SK-N-SH (cell line): ENCODE data around the gene FGFBP2. TPM values are rescaled to one million over a fixed set of nuclear protein-coding genes. Genes with fewer than 3 reads are reported as not detected.

ENCODE experiments used
- CTCF ChIA-PET: fragments of 300-600, 350-600 bp; formaldehyde crosslinking; extraction: SDS; loops from one replicate; lab custom pipeline; 2021; lab: Yijun Ruan, JAX
- POLR2A ChIA-PET: fragments of 350-600 bp; sonication (Branson Sonifier 250); formaldehyde crosslinking; extraction: SDS; loops from one replicate; lab custom pipeline; 2020; ENCODE audit warnings: antibody characterized with exemption, inconsistent platforms; lab: Yijun Ruan, JAX
- DNase-seq: peaks from one replicate; pipeline ENCODE4 v3.0.0; 2012
- H2AFZ ChIP-seq: fragments of 200-600 bp; sonication (generic); 2 replicates; pipeline ENCODE4 v1.8.1; 2016; ENCODE audit warnings: antibody characterized with exemption, mild to moderate bottlenecking, low read depth
- H3F3A ChIP-seq: fragments of 200-600 bp; sonication (generic); replicated peaks from 2 replicates; pipeline ENCODE3; 2016; ENCODE audit warnings: antibody characterized with exemption, mild to moderate bottlenecking; ENCODE audit not compliant: insufficient read depth
- H3K27ac ChIP-seq, 2 experiments: fragments of 200-500 bp in 1 of 2; fragments of 200-600 bp in 1 of 2; sonication (Bioruptor generic) in 1 of 2; sonication (generic), shearing (Covaris generic) in 1 of 2; 2 replicates each; pipeline versions ENCODE4 v1.5.1 to v1.6.1; 2014 to 2016; ENCODE audit warnings: low read depth in 2 of 2, inconsistent platforms in 1 of 2, low read length in 1 of 2, mild to moderate bottlenecking in 1 of 2, mixed read lengths in 1 of 2
- H3K27me3 ChIP-seq: fragments of 200-600 bp; sonication (generic), shearing (Covaris generic); 2 replicates; pipeline ENCODE4 v1.6.1; 2016; ENCODE audit warnings: mixed run types; ENCODE audit not compliant: insufficient read depth
- H3K36me3 ChIP-seq, 2 experiments: fragments of 200-500 bp in 1 of 2; fragments of 200-600 bp in 1 of 2; sonication (Bioruptor generic) in 1 of 2; sonication (generic) in 1 of 2; replicated peaks in 1 of 2; 2 replicates each; pipeline versions ENCODE3 to v1.5.1; 2014 to 2016; ENCODE audit warnings: low read length in 1 of 2, mild to moderate bottlenecking in 1 of 2; ENCODE audit not compliant: insufficient read depth in 2 of 2, control insufficient read depth in 1 of 2
- H3K4me1 ChIP-seq, 2 experiments: fragments of 200-500 bp in 1 of 2; fragments of 200-600 bp in 1 of 2; sonication (Bioruptor generic) in 1 of 2; sonication (generic), shearing (Covaris generic) in 1 of 2; 2 replicates each; pipeline versions ENCODE4 v1.5.1 to v1.6.1; 2014 to 2016; ENCODE audit warnings: low read depth in 1 of 2, low read length in 1 of 2, mixed run types in 1 of 2; ENCODE audit not compliant: insufficient read depth in 2 of 2, control insufficient read depth in 1 of 2
- H3K4me2 ChIP-seq: fragments of 200-600 bp; sonication (generic), shearing (Covaris generic); 2 replicates; pipeline ENCODE4 v1.6.1; 2017; ENCODE audit warnings: mixed run types
- H3K4me3 ChIP-seq, 2 experiments: fragments of 200-500 bp in 1 of 2; fragments of 200-600 bp in 1 of 2; sonication (Bioruptor generic) in 1 of 2; sonication (generic), shearing (Covaris generic) in 1 of 2; 2 replicates each; pipeline versions ENCODE4 v1.5.1 to v1.8.1; 2014 to 2016; ENCODE audit warnings: low read depth in 2 of 2, inconsistent platforms in 1 of 2, low read length in 1 of 2, mild to moderate bottlenecking in 1 of 2, mixed read lengths in 1 of 2, moderate library complexity in 1 of 2
- H3K79me2 ChIP-seq: fragments of 200-600 bp; sonication (generic); 2 replicates; pipeline ENCODE4 v1.8.1; 2017; ENCODE audit warnings: mild to moderate bottlenecking; ENCODE audit not compliant: insufficient read depth
- H3K9ac ChIP-seq: fragments of 200-600 bp; sonication (generic); 2 replicates; pipeline ENCODE4 v1.6.1; 2017; ENCODE audit warnings: mixed run types
- H3K9me2 ChIP-seq: fragments of 200-600 bp; sonication (generic); 2 replicates; pipeline ENCODE4 v1.6.1; 2017; ENCODE audit warnings: mixed run types
- H3K9me3 ChIP-seq: fragments of 200-600 bp; sonication (generic); 2 replicates; pipeline ENCODE4 v1.6.1; 2017; ENCODE audit warnings: mixed run types, mild to moderate bottlenecking, moderate library complexity
- H4K20me1 ChIP-seq: fragments of 200-600 bp; sonication (generic); 2 replicates; pipeline ENCODE4 v1.6.1; 2017; ENCODE audit warnings: mild to moderate bottlenecking, mixed run types; ENCODE audit not compliant: insufficient read depth
- CTCF ChIP-seq: fragments of 200-600 bp; sonication (generic); IDR thresholded peaks from 2 replicates; pipeline ENCODE4 v1.6.1; 2017; ENCODE audit warnings: antibody characterized with exemption, mild to moderate bottlenecking, moderate library complexity
- EZH2phosphoT487 ChIP-seq: fragments of 200-600 bp; sonication (generic); IDR thresholded peaks from 2 replicates; pipeline ENCODE4 v1.6.1; 2017; ENCODE audit warnings: low read depth, mixed run types, mild to moderate bottlenecking, antibody characterized with exemption, moderate library complexity, borderline replicate concordance
- FOSL2 ChIP-seq: IDR thresholded peaks from 2 replicates; pipeline ENCODE4 v1.4.0; 2012; ENCODE audit warnings: low read depth, mild to moderate bottlenecking, moderate library complexity, borderline replicate concordance
- GATA2 ChIP-seq: sonication (generic); formaldehyde crosslinking; IDR thresholded peaks from 2 replicates; pipeline ENCODE4 v1.5.0; 2020; ENCODE audit warnings: mild to moderate bottlenecking, missing genetic modification reagents
- IRF3 ChIP-seq: fragments of 150-350 bp; IDR thresholded peaks from 2 replicates; pipeline ENCODE4 v1.6.1; 2016; ENCODE audit warnings: mild to moderate bottlenecking, low read depth, low read length
- MAX ChIP-seq: IDR thresholded peaks from 2 replicates; pipeline ENCODE4 v1.4.0; 2012; ENCODE audit warnings: low read depth
- MEF2A ChIP-seq: IDR thresholded peaks from 2 replicates; pipeline ENCODE4 v1.4.0; 2012; ENCODE audit warnings: low read depth, borderline replicate concordance
- NRF1 ChIP-seq: IDR thresholded peaks from 2 replicates; pipeline ENCODE4 v1.6.1; 2012; ENCODE audit warnings: low read depth, mild to moderate bottlenecking, low read length
- POLR2AphosphoS5 ChIP-seq: IDR thresholded peaks from 2 replicates; pipeline ENCODE4 v1.6.1; 2012; ENCODE audit warnings: low read depth, low read length
- RXRA ChIP-seq: IDR thresholded peaks from 2 replicates; pipeline ENCODE4 v1.4.0; 2012; ENCODE audit warnings: low read depth, mild to moderate bottlenecking, borderline replicate concordance
- SIN3A ChIP-seq: IDR thresholded peaks from 2 replicates; pipeline ENCODE4 v1.6.1; 2012; ENCODE audit warnings: low read depth, mild to moderate bottlenecking, low read length, moderate library complexity, borderline replicate concordance
- USF1 ChIP-seq: IDR thresholded peaks from 2 replicates; pipeline ENCODE4 v1.4.0; 2012; ENCODE audit warnings: low read depth, borderline replicate concordance
- YY1 ChIP-seq: IDR thresholded peaks from 2 replicates; pipeline ENCODE4 v1.4.0; 2012; ENCODE audit warnings: low read depth, mild to moderate bottlenecking
- ZBTB33 ChIP-seq: IDR thresholded peaks from 2 replicates; pipeline ENCODE4 v1.4.0; 2012; ENCODE audit warnings: low read depth, borderline replicate concordance
- WGBS: methylation state at CpG from one replicate; pipeline ENCODE4 v1.1.6; 2017; ENCODE audit warnings: low lambda C conversion rate; 5-methylcytosine and 5-hydroxymethylcytosine counted together
- polyA plus RNA-seq, 3 experiments: library from polyadenylated mRNA; depleted of rRNA; stranded (reverse); fragments of >200 nt; gene quantifications; 2 replicates each; pipeline ENCODE4 v1.2.3, GENCODE V29; 2012

Gene FGFBP2
- polyA plus RNA-seq, 1 of the 3 experiments (the other 2 are of a cell fraction) = 0.62 TPM

GRCh38 chr4:15986907-15987306 is 23.9 kb upstream of the FGFBP2 start:
- Histone ChIP-seq H4K20me1 (no peaks in the 10 kb centered on the region), H3F3A (no peaks in the 10 kb centered on the region), H3K4me2 (no peak overlapping the region), H3K27ac (no peak overlapping the region), H3K4me1 (peaks cover 0 to 3% of the 10 kb centered on the region in 2 experiments; a peak in 1 of 4 replicates), H3K4me3 (no peak overlapping the region), H2AFZ (no peak overlapping the region), H3K27me3 (no peaks in the 10 kb centered on the region; the same call in 1 of the 2 replicates), H3K9me2 (no peaks in the 10 kb centered on the region), H3K9ac (no peak overlapping the region), H3K9me3 (no peaks in the 10 kb centered on the region), H3K79me2 (no peaks in the 10 kb centered on the region), H3K36me3 (no peaks in the 10 kb centered on the region)
- POLR2A ChIA-PET = no interaction called here
- CTCF ChIA-PET = interaction anchor here (1.1 to 5.5 kb wide), 3 partner anchors 14 to 181 kb away, joined by 6 to 37 read pairs (median 9); no protein-coding TSS in a partner anchor
- 45% methylated on average over 3 of the region's 5 CpGs for WGBS
- DNase-seq = no peak
- TF ChIP-seq MAX (no peak), EZH2phosphoT487 (no peak), ZBTB33 (no peak), YY1 (no peak), NRF1 (no peak), POLR2AphosphoS5 (no peak), GATA2 (CRISPR knock-in tag) (no peak), RXRA (no peak), CTCF (no peak), SIN3A (no peak), IRF3 (no peak), MEF2A (no peak), FOSL2 (no peak), USF1 (no peak)
